Activated naive CD4-positive, alpha-beta T cell treated with Interleukin-2 at 50 U/mL for 16 hours (primary cell): Measurements from ENCODE around the gene PIGN.
"Not testable (repeated sequence)": the region's sequence is repeated elsewhere in the genome, so short reads cannot be mapped to it uniquely, and the experiment has no call there.

ENCODE experiments used
- DNase-seq: peaks from one replicate; pipeline ENCODE4 v3.0.0-alpha.2; 2020

The PIGN gene

DNA sequence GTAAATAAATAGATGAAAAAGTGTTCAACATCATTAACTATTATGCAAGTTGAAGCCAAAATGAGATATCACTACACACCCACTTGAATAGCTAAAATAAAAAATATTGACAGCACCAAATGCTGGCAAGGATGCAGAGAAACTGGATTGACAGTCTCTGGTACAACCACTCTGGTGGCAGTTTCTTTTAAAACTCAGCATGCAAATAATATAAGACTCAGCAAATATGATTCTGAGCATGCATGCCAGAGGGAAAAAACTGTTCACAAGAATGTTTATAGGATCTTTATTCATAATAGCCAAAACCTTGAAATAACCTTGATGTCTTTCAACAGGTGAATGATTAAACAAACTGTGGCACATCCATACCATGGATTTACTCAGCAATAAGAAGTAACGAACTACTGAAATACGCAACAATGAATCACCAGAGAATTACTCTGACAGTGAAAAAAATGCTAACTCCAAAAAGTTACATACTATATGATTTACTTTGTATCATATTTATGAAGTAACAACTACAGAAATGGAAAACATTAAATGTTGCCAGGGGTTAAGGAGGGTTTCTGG, 131.8 kb downstream of the PIGN start:
- no peak for DNase-seq

DNA sequence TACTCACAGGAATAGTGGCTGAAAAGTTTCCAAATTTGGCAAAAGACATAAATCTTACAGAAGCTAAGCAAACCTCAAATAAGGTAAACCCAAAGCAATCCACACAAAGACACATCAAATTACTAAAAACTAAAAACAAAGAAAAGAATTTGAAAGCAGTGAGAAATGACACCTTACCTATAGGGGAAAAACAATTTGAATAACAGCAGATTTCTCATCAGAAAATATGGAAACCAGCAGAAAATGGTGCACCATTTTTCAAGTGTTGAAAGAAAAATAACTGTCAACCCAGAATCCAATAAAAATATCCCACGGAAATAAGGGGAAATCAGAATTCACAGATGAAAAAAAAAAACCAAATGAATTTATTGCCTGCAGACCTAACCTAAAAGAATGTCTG, 138.6 kb downstream of the PIGN start:
- no peak for DNase-seq

DNA sequence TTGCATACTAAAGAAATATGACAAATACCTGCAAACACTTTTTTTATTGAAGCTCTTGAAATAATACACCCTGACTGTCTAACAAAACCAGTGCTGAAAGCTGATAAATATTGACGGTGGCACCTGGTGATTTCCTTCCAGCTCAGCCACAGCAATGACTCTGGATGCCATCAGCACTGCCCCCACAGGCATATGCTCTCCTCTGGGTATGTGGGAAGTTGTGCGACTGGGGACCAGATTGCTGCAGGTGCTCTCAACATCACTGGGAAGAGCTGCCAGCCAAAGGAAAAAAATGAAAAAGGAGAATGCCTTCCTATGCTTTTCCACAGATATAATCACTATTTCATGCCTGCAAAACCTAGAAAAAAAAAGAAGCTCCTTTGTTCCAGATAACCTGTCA, 141.5 kb downstream of the PIGN start:
- DNase-seq, result no peak

DNA sequence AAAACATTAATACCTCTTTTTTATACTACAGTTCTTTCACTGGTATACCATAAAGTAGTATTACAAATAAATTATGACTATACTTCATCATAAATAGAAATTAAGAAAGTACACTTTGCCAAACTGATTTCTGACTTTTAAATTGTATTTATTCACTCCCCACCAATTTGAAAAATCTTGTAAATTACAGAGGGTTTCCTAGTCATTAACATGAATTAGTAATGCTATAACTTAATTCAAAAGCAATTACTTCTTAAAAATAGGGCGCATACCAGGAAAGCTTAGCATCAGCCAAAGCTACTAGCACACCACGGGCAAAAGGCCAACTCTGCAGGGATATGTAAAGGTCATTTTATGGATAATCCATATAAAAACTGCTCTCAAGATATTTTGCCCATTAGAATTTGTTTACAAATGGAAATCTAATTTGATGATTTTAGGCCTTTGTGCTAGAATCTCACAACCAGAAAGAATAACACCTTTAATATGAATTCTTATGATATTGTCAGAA, 142.3 kb downstream of the PIGN start:
- DNase-seq, result no peak

DNA sequence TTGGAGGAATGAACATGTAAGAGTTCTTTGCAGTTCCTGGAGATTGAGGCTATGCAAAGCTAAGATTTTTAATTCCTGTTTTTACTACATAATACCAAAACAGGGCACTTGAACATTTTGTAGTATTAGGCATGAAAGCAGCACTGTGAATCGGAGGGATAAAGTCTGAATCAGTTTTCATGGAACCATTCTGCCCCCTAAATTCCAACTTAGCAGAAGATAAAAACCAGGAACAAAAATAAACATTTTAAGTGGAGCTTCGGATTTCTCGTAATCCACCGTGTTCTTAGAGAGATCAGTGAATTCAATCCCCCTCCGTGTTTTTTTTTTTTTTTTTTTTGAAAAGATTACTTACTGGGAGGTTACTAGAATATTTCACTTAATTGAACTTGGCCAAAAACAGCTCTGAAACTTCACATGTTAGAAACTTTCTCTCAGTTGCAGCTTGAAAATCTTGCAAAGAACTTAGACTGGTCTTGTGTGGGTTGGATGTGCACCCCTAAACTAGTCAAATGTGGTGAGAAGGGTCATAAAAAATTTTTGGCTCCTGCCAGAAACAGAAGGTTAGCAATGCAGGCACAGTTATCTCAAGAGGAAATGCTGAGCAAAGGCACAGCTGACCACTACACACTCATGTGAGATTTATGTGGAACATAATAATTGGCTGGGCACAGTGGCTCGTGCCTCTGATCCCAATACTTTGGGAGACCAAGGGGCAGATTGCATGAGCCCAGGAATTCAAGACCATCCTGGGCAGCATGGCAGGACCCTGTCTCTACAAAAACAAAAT, 148.7 kb downstream of the PIGN start:
- no peak for DNase-seq

DNA sequence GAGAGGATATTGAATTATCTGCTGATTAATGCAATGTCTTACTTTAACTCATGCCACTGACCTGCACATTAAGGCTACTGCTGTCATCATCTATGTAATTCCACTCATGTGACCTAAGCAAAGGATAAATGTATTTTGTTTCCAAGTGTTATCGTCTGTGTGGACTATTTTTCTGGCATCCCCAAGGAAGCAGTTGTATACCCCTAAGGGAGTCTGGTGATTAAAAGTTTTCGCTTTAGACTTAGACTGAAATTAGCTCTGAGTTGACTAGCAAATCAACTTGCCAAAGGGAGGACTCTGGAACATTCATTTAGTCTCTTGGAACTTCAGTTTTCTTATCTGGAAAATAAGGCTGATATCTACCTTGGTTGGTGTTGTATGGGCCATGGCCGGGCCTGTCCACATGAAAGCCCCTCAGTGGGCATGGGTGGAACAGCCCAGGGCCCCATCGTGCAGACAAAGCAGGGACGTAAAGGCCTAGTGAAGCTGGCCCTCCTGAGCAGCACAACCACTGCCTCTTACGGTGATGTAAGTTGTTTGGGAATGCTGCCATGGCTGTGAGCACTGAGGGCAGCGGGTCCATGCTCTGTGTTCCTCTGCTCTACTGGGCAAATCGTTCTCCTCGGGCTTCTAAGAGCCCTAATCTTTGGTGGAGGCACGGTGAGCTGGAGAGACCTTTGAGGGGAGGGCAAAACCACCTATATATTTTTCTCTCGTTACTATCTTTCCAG, 149.7 kb downstream of the PIGN start:
- no peak for DNase-seq

DNA sequence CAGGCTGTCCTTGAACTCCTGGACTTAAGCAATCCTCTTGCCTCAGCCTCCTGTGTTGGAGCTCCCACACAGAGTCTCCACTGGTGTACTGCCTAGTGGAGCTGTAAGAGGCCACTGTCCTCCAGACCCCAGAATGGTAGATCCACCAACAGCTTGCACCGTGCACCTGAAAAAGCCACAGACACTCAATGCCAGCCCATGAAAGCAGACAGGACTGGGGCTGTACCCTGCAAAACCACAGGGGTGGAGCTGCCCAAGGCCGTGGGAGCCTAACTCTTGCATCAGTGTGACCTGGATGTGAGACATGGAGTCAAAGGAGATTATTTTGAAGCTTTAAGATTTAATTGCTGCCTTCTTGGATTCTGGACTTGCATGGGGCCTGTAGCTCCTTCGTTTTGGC, 152.6 kb downstream of the PIGN start:
- not testable (repeated sequence) for DNase-seq

DNA sequence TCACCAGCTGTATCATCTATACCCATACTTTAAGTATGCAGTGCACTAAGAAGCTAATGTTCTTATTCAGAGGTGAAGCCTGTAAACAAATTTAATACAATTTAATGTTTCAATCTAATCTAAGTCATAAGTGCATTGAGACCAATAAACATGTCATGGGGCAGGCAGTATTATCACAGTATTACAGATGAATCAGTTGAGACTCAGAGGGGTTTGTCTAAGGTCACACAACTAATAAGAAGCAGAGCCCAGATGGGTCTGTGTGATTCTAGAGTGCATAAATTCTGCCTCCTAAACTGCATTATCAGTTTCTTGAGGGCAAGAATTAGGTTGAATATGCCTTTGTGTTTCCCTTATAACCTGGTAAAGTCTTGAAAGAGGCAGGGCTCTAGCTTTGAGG, 153.1 kb downstream of the PIGN start:
- no peak for DNase-seq

DNA sequence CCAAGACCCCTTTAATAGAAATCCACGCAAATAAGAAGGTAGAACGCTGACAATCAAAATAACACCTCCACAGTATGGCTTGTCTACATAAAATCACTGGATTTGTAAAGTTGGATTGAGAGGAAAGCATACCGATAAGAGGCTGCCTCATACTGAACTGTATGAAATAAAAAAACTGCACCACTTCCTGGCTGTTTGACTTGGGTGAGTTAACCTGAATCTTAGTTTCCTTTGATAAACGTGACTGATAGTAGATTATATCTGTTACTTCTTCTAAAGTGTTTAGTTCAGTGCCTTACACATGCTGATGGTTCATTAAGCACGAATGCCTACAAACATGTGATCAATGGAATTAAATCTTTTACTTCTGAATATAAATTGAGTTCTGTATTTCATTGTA, 153.6 kb downstream of the PIGN start:
- DNase-seq, result no peak

DNA sequence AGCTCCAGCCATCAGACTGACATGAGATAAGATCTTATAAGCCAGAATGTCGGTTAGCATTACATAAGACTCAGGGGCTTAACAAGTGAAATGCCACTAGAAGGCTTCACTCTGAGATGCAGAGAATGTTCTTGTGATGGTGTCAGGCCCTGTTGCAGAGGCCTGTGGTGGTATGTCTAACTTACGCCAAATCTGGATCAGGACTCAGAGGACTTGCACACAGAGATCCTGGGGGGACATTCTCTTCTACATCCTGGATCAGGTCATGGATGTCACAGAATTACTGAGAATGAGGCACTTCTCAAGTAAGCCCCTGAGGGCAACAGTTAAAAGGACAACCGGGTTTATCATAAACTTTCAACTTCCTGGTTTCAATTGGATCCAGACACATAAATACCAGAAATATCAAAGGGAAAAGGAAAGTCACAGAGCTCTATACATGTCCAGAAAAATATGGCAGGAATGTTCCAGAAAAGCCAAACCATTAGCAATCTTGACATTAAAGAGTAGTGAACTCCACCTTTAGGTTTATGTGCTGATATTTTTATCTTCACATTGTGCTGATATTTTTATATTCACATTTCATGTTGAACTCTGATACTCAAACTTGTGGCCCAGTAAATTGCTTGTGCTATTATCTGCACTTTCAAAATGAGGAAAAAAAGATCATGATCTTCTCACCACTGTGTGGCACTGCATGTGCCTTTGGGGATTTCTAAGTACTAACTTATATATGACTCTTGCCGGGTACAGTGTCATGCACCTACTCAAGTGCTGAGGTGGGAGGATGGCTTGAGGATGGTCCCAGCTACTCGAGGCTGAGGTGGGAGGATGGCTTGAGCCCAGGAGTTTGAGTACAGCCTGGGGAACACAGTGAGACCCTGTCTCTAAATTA, 156.5 kb downstream of the PIGN start:
- DNase-seq, result no peak

DNA sequence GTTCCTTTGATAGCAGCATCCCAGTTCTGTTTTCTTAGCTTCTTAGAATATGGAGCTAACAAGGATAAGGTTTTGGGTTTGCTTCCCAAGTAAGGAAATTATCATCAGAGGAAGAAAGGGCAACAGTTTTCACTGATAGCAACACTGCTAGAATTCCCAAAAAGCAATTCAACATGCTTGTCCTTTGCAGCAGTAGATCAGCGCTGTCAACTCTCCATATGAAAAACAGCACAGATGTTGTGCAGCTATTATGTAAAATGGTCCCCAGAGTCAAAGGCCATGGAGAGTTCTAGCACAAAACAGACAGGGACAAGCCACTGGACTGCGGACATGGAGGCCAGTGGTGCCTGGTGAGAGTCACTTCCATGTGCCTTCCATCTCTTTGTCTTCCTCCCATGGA, 158.1 kb downstream of the PIGN start:
- no peak for DNase-seq

DNA sequence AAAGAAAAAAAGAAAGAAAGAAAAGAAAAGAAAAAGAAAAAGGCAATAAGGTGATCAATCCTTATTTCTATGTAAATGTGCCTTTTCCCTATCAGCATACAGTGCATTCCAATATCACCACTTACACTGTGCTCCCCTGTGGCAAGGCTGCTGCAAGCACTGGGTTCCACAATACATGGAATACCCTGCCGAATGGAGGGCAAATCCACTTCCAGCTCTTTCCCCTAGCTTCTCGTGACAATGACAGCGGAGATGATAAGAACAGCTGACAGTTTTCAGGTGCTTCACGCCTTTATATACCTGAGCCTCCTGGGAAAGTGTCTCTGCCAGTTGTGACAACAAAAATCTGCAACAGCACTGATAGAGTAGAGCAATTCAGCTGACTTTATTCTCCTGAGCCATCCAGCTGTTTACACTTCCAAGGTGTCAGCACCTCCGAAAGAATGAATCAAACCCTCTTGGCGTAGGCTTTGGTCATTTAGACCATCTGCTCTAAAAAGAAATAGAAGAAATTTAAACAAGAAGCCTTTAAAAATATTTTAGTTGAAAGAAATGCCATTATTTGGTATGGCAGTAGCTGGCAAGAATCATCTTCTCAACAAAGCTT, 158.8 kb downstream of the PIGN start:
- DNase-seq, result no peak

DNA sequence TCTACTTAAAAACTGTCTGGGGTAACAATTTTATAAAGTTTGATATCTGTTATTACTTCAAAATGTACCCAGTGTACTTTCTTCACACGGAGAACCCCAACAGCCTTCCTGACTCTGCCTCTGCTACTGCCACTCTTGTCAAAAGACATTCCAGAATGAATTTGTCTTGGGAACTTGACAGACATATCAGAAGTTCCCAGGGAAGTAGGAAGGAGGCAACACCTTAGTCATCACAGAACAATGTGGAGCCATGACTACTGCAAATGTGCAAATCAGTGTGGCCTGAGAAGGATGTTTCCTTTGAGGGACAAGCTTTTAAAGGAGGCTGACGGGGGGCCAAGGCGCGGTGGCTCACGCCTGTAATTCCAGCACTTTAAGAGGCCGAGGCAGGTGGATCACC, 160.3 kb downstream of the PIGN start:
- DNase-seq, result no peak

DNA sequence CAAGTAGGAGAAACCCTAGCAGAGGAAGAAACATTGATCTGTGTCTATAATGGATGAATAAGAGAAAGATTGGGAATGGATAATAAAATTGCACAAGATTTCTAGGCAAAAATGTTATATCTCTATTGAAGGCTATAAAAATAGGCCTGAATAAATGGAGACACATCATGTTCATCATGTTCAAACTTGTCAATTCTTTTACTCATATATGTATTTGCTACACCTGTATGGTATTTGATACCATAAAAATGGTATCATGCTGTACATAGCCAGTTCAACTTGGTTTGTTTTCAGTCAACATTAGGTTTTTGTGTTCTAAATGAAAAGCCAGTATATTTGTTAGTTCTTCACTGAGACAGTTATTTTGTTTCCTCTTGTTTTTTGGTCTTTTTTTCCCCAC, 161.9 kb downstream of the PIGN start:
- no peak for DNase-seq

DNA sequence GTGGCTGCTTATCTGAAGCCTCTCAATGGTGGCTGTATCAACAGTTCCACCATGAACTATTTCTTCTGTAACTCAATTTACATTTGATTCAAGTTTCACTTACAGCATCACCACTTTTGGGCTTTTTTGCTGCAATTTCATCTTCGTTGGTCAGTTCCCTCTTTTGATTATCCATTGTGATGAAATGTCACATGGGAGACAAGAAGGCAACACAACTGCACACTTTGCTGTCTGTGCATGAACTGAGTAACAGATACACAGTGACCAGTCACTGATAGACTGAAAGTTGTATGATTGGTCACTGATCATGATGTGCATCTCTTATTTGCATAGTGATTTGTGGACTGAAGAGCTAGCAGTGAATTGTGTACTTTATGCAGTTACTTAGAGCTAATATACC, 163.3 kb downstream of the PIGN start:
- DNase-seq, result no peak

DNA sequence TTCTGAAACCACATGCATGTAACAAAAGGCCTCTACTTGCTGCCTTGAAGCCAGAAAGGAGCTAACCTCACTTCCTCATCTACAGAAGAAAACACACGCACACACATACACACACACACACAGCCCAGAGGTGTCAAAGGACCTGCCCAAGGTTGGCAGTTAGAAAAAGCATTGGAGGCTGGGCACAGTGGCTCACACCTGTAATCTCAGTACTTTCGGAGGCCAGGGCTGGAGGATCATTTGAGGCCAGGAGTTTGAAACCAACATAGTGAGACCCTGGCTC, 168.2 kb downstream of the PIGN start:
- DNase-seq, result no peak

DNA sequence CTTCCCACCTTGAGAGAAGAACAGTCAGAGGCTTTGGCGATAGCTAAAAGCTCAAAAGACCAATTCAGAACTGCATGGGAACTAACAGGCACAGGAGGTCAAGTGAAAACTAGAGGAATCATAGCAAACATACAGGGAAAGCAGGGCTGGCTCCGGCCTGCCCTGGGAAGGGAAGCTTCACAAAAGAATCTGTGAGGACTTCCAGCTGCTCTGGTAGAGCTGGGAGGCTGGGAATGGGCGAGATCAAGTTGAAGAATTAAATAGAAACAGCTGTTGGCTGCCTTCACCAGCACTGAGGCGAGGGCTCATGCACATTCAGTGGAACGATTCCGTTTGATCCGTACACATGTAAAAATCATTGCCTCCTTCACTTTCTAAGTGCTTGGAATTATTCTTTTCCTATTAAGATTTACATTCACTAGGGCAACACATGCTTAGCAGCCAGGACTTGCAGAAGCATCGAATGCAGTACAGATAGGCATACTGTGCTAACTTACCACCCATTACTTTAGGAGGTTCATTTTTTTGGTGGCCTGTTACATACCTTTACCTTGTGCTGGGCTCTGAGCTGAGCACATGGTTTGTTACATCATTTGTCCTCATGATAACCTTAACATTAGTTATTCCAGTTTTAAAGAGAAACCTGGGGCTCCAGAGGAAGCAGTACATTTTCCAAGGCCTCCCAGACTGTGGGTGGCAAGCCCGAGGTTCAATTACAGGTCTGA, 168.7 kb downstream of the PIGN start:
- DNase-seq, result no peak

DNA sequence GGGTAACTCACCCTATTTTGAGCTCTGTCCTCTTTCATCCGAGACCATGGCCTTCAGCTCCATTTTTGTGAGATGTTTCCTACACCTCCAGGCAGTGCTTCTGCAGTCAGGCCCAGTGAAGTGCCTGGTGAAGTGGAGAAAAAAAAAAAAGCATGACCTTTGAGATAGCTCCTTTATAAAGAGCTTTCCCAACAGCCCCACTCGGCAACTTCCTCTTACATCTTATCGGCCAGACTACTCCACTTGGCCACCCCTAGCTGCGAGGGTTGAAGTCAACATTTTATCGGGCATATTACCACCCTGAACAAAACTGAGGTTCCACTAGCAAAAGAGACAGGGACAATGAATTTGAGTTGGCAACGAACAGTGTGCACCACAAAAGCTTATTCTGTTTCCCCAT, 169.2 kb downstream of the PIGN start:
- no peak for DNase-seq

DNA sequence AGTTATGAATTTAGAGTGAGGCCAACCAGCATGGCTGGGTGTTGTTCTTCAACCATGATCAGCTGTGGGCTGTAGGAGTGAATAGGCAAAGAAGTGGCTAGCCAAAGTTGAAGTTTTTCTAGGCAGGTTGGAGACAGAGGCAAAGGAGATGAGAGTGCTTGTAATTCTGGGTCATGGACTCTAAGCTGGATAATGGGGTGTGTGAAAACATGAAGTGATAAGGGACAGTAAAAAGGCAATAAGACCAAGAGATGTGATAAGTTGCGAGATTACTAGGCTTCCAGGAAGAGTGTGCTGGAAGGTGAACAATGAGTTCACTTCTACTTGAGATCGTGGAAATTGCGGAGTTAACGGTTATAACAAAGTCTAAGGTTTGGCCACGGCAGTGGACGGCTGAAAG, 175.4 kb downstream of the PIGN start:
- DNase-seq, result no peak

DNA sequence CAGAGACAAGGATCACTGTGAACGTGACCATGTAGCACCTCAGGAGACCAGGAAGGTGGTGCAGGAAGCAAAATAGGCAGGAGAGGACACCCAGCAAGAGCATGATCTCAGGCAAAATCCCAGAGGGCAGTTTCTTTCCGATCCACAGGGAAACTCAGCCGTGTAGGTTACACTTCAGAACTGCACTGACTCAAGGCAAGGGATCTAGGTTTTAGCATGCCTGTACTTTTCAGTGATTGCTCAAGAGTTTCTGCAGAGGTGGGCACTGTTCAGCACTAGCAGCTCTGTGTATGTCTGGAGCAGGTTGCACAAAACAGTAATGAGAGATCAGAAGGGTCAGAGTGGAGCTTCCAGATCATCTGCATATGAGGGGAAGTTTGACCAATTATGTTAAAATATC, 177.3 kb downstream of the PIGN start:
- no peak for DNase-seq

DNA sequence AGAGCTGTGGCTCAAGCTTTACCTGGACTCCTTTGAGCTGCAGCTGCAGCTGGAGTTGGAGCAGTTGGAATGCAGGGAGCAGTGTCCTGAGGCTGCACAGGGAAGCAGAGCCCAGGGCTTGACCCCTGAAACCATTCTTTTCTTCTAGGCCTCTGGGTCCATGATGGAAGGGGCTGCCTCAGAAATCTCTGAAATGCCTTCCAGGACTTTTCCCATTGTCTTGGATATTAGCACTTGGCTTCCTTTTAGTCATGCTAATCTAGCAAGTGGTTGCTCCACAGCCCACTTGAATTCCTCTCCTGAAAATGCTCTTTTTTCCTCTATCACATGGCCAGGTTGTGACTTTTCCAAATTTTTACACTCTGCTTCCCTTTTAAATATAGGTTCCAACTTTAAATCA, 185.5 kb downstream of the PIGN start:
- DNase-seq, result no peak

DNA sequence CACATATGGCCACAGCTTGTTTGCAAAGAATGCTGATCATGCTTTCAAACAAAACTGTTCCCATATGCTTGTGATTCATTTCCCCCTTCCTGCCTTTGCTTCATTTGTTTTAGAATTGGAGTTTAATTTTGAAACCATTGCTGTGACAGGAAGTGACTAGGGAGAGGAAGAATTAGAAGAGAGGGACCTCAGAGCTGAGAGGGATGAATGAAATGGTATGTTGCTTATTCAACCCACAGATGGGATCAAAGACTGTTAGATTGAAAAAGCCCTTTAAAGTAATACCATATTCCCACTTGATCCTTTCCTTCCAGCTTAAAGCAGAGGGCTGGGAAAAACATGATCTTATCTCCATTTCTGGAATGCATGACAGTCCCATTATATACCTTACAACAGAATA, 187.9 kb downstream of the PIGN start:
- DNase-seq, result no peak
